K562 (cell line): ENCODE measurements around the gene SAMD4A. TPM values are rescaled to one million over a fixed set of nuclear protein-coding genes. Genes with fewer than 3 reads are reported as not detected.

Source experiments
- ATAC-seq: fragments of 200-7000 bp; cut with Tn5 transposase; 3 replicates; pipeline ENCODE4 v1.9.1; 2020; ENCODE audit warnings: moderate library complexity
- BruUV-seq: library from RNA; stranded (reverse); fragments of 400-500 nt; replicated peaks from 2 replicates; lab custom pipeline; 2021; lab: Mats Ljungman, UMichigan
- CTCF ChIA-PET: fragments of 300-600 bp; formaldehyde crosslinking; extraction: SDS; loops from one replicate; lab custom pipeline; 2021; ENCODE audit warnings: low intra/inter-chr PET ratio; lab: Yijun Ruan, JAX
- POLR2A ChIA-PET: fragments of 300-600, 350-650 bp; sonication (Branson Sonifier 250); formaldehyde crosslinking; extraction: SDS; loops from one replicate; lab custom pipeline; 2021; ENCODE audit warnings: antibody characterized with exemption, inconsistent platforms; lab: Yijun Ruan, JAX
- DNase-seq, 4 experiments: peaks; one replicate each; pipeline versions ENCODE4 v3.0.0 to v3.0.0-alpha.2; 2011 to 2018; ENCODE audit warnings: low spot score in 3 of 4, mixed read lengths in 3 of 4; ENCODE audit errors: extremely low read depth in 1 of 4
- FAIRE-seq: peaks from 2 replicates; lab custom pipeline; 2011; peaks lifted over from hg19 to GRCh38; lab: Jason Lieb, UNC
- H2AFZ ChIP-seq: 2 replicates; pipeline ENCODE4 v1.6.0; 2011; ENCODE audit warnings: low read depth, low read length, control low read depth, inconsistent platforms
- H3K27ac ChIP-seq: fragments of 200-600 bp; 3 replicates; pipeline ENCODE4 v1.8.0; 2011; ENCODE audit warnings: low read depth, mild to moderate bottlenecking, control low read depth, inconsistent platforms, low read length, moderate library complexity, mixed read lengths; ENCODE audit errors: extremely low read depth
- H3K27me3 ChIP-seq, 2 experiments: fragments of 300-600 bp in 1 of 2; 2 replicates in 1 of 2; 3 replicates in 1 of 2; pipeline versions ENCODE4 v1.6.0 to v1.8.0; 2011; ENCODE audit warnings: inconsistent platforms in 2 of 2, low read length in 2 of 2, mild to moderate bottlenecking in 1 of 2, mixed read lengths in 1 of 2, moderate library complexity in 1 of 2; ENCODE audit not compliant: control insufficient read depth in 2 of 2, insufficient read depth in 2 of 2
- H3K36me3 ChIP-seq: fragments of 300-600 bp; 3 replicates; pipeline ENCODE4 v1.8.0; 2011; ENCODE audit warnings: mild to moderate bottlenecking, low read length, inconsistent platforms; ENCODE audit not compliant: control insufficient read depth, insufficient read depth
- H3K4me1 ChIP-seq, 2 experiments: fragments of 200-600 bp in 1 of 2; replicated peaks in 1 of 2; 2 replicates in 1 of 2; 3 replicates in 1 of 2; pipeline versions ENCODE4 v1.5.1 to v1.8.0; 2011; ENCODE audit warnings: inconsistent platforms in 2 of 2, low read length in 2 of 2, mild to moderate bottlenecking in 1 of 2, mixed read lengths in 1 of 2, moderate library complexity in 1 of 2; ENCODE audit not compliant: control insufficient read depth in 2 of 2, insufficient read depth in 2 of 2
- H3K4me2 ChIP-seq: 2 replicates; pipeline ENCODE4 v1.6.1; 2011; ENCODE audit warnings: low read length, control low read depth, inconsistent platforms, mixed read lengths; ENCODE audit not compliant: insufficient read depth
- H3K4me3 ChIP-seq: fragments of 200-600 bp; sonication (generic), shearing (Covaris generic); 2 replicates; pipeline ENCODE4 v1.5.1; 2016; ENCODE audit warnings: control low read depth, inconsistent platforms
- H3K79me2 ChIP-seq: fragments of 200-600 bp; 3 replicates; pipeline ENCODE4 v1.8.0; 2011; ENCODE audit warnings: low read length, inconsistent platforms; ENCODE audit not compliant: control insufficient read depth, insufficient read depth
- H3K9ac ChIP-seq, 2 experiments: 2 replicates each; pipeline versions ENCODE4 v1.6.0 to v1.6.1; 2011; ENCODE audit warnings: low read depth in 2 of 2, low read length in 2 of 2, control low read depth in 1 of 2, inconsistent platforms in 1 of 2, mild to moderate bottlenecking in 1 of 2, mixed read lengths in 1 of 2; ENCODE audit not compliant: insufficient read depth in 1 of 2
- H3K9me1 ChIP-seq: one replicate; pipeline ENCODE4 v1.6.0; 2011; ENCODE audit warnings: inconsistent platforms, mild to moderate bottlenecking, low read length, moderate library complexity; ENCODE audit not compliant: control insufficient read depth, insufficient read depth
- H3K9me3 ChIP-seq: replicated peaks from 2 replicates; pipeline ENCODE4 v1.5.1; 2011; ENCODE audit warnings: low read depth, low read length, inconsistent platforms; ENCODE audit not compliant: control insufficient read depth, insufficient read depth
- H4K20me1 ChIP-seq: replicated peaks from 2 replicates; pipeline ENCODE4 v1.6.1; 2011; ENCODE audit warnings: low read length, inconsistent platforms, mixed read lengths; ENCODE audit not compliant: control insufficient read depth, insufficient read depth
- HES1 ChIP-seq: fragments of 450-650 bp; IDR thresholded peaks from 2 replicates; pipeline ENCODE4 v1.6.1; 2016; ENCODE audit warnings: low read depth, mild to moderate bottlenecking, moderate library complexity
- ILK ChIP-seq: fragments of 450-650 bp; IDR thresholded peaks from 2 replicates; pipeline ENCODE4 v1.6.1; 2016; ENCODE audit warnings: missing genetic modification characterization, low read depth, mild to moderate bottlenecking, missing compliant biosample characterization, moderate library complexity, borderline replicate concordance
- KDM4B ChIP-seq, 2 experiments: fragments of 450-650 bp in 1 of 2; sonication (generic) in 1 of 2; IDR thresholded peaks; 2 replicates each; pipeline ENCODE4 v1.6.1; 2016 to 2017; ENCODE audit warnings: borderline replicate concordance in 2 of 2, antibody characterized with exemption in 1 of 2, low read depth in 1 of 2, mild to moderate bottlenecking in 1 of 2
- PCBP2 ChIP-seq: fragments of 200-400 bp; formaldehyde crosslinking; IDR thresholded peaks from 2 replicates; pipeline ENCODE4 v1.6.1; 2018; ENCODE audit warnings: low read length, low read depth, mild to moderate bottlenecking, moderate library complexity; ENCODE audit not compliant: poor library complexity, severe bottlenecking
- TCF15 ChIP-seq: fragments of 250-450 bp; sonication (Bioruptor Pico); IDR thresholded peaks from 2 replicates; pipeline ENCODE4 v1.8.0; 2022; ENCODE audit warnings: moderate library complexity, mild to moderate bottlenecking, inconsistent platforms
- TRIM28 ChIP-seq: fragments of 450-650 bp; IDR thresholded peaks from 2 replicates; pipeline ENCODE4 v1.6.1; 2017
- WGBS: fragments of 100-300 bp; shearing (Covaris generic); methylation state at CpG from one replicate; pipeline ENCODE4 v1.1.6; 2016; ENCODE audit warnings: low coverage, mixed read lengths; ENCODE audit not compliant: insufficient coverage; ENCODE audit errors: missing lambda C conversion rate; 5-methylcytosine and 5-hydroxymethylcytosine counted together
- in situ Hi-C: fragments of 300-500 bp; cut with MboI; formaldehyde crosslinking; loops from 4 replicates; pipeline ENCODE4 v1.15.0; 2018; ENCODE audit warnings: inconsistent platforms, mixed read lengths
- intact Hi-C: fragments of 100-400 bp; cut with micrococcal nuclease; formaldehyde crosslinking; loops from 2 replicates; pipeline ENCODE4 v1.14.2; 2022
- polyA plus RNA-seq, 8 experiments: library from polyadenylated mRNA; depleted of rRNA in 4 of 8; stranded (reverse) in 5 of 8; unstranded in 3 of 8; fragments of >200 nt; fragmentation: Nextera tagmentation in 2 of 8; fragmentation: Illumina TruSeq in 1 of 8; extraction: Ambion mirVana in 2 of 8; extraction: Trizol in 1 of 8; gene quantifications; 2 replicates each; pipeline versions ENCODE4 v1.2.1 to v1.2.3, GENCODE V29; 2011 to 2014; ENCODE audit warnings: inconsistent platforms in 1 of 8, missing spikeins in 1 of 8
- total RNA-seq, 7 experiments: library from RNA; depleted of rRNA in 6 of 7; stranded (reverse); fragments of >200 nt in 6 of 7; fragmentation: Illumina TruSeq in 2 of 7; extraction: Trizol in 2 of 7; gene quantifications; 2 replicates each; pipeline versions ENCODE4 v1.2.1 to v1.2.3, GENCODE V29; 2011 to 2021; ENCODE audit warnings: low replicate concordance in 1 of 7

The SAMD4A gene
- total and polyA plus RNA-seq, 9 of the 15 experiments (the other 6 are each of a cell fraction or from before 2014, with no cell fraction given) = 0.66 to 6.8 (median 3.3) TPM

GRCh38 chr14:54711812-54712464, 145.0 kb downstream of the SAMD4A start:
- FAIRE-seq = no peak

More at GRCh38 chr14:54711812-54712464, 145.0 kb downstream of the SAMD4A start:
- no peak overlapping the region for H3K9ac ChIP-seq
- no TSS peak for BruUV-seq
- H3K79me2 ChIP-seq = peaks cover 59% of the 10 kb centered on the region
- no peak overlapping the region for H2AFZ ChIP-seq
- ATAC-seq (no peak), DNase-seq (no peak)
- H3K9me3 ChIP-seq = 0 out of 2 replicates have a peak, but pooled peaks cover 1% of the 10 kb centered on the region
- ChIA-PET CTCF (interaction anchor here (0.6 kb wide), 1 partner anchor 17 kb away, joined by 3 read pairs; no protein-coding TSS in a partner anchor), POLR2A (no interaction called here)
- TF ChIP-seq PCBP2 (no peak), TCF15 (CRISPR knock-in tag) (no peak), ILK (no peak), KDM4B (IDR thresholded peaks at IDR 0.05; ENCODE audit: borderline replicate concordance in 2 of 2, low read depth in 1 of 2) (no peak), HES1 (no peak), TRIM28 (no peak)
- no peak overlapping the region for H3K4me3 ChIP-seq
- H3K27ac ChIP-seq = no peak overlapping the region
- no peaks in the 10 kb centered on the region for H3K9me1 ChIP-seq
- peaks cover 18% of the 10 kb centered on the region; the same call in 2 of the 3 replicates for H3K36me3 ChIP-seq
- H3K27me3 ChIP-seq = no peaks in the 10 kb centered on the region
- H3K4me2 ChIP-seq = no peak overlapping the region
- peaks cover 3 to 37% of the 10 kb centered on the region in 2 experiments; a peak in 2 of 5 replicates for H3K4me1 ChIP-seq
- 98% methylated on average over 4 of the region's 5 CpGs for WGBS
- intact Hi-C loops = no loop called here
- no peaks in the 10 kb centered on the region for H4K20me1 ChIP-seq
- in situ Hi-C loops = no loop called here
